ENCODE measurements around the gene MARCO.

The MARCO gene

GRCh38 chr2:118902266-118903028 lies 39.5 kb upstream of the MARCO start:
- TF ChIP-seq ZC3H10 (CRISPR knock-in tag; IDR thresholded peaks at IDR 0.05) (no peak), CREB5 (CRISPR knock-in tag; IDR thresholded peaks at IDR 0.05; ENCODE audit: low read depth) (no peak), OSR1 (CRISPR knock-in tag; IDR thresholded peaks at IDR 0.05) (no peak), SNAI2 (CRISPR knock-in tag; IDR thresholded peaks at IDR 0.05) (no peak)
- ATAC-seq, result no peak

- TF ChIP-seq ZNF70 (CRISPR knock-in tag; IDR thresholded peaks at IDR 0.05), result no peak
- no peak for TF ChIP-seq TCF4 (CRISPR knock-in tag; IDR thresholded peaks at IDR 0.05; ENCODE audit: borderline replicate concordance)
- no peak for ATAC-seq
Measured at GRCh38 chr2:118903029-118903351, 39.0 kb upstream of the MARCO start.

GRCh38 chr2:118903551-118904479 lies 38.2 kb upstream of the MARCO start:
- TF ChIP-seq ZFP30 (CRISPR knock-in tag; IDR thresholded peaks at IDR 0.05) (no peak), TCF4 (CRISPR knock-in tag; IDR thresholded peaks at IDR 0.05; ENCODE audit: borderline replicate concordance) (no peak), ESRRG (CRISPR knock-in tag; IDR thresholded peaks at IDR 0.05) (no peak), OSR1 (CRISPR knock-in tag; IDR thresholded peaks at IDR 0.05) (no peak), CSRNP3 (CRISPR knock-in tag; IDR thresholded peaks at IDR 0.05) (no peak), CREB5 (CRISPR knock-in tag; IDR thresholded peaks at IDR 0.05; ENCODE audit: low read depth) (no peak), ZFP3 (CRISPR knock-in tag; IDR thresholded peaks at IDR 0.05) (no peak), PATZ1 (CRISPR knock-in tag; IDR thresholded peaks at IDR 0.05; ENCODE audit: borderline replicate concordance) (no peak), POU6F1 (CRISPR knock-in tag; IDR thresholded peaks at IDR 0.05; ENCODE audit: borderline replicate concordance, low read depth) (no peak), ZNF70 (CRISPR knock-in tag; IDR thresholded peaks at IDR 0.05) (no peak), SNAI2 (CRISPR knock-in tag; IDR thresholded peaks at IDR 0.05) (no peak), ISL1 (CRISPR knock-in tag; IDR thresholded peaks at IDR 0.05) (no peak), ZNF565 (CRISPR knock-in tag; conservative IDR thresholded peaks at IDR 0.05; ENCODE audit: low read depth) (no peak), ARNTL (CRISPR knock-in tag; IDR thresholded peaks at IDR 0.05; ENCODE audit: borderline replicate concordance, low read depth) (no peak), TOX (CRISPR knock-in tag; IDR thresholded peaks at IDR 0.05; ENCODE audit: borderline replicate concordance) (no peak)
- no peak for ATAC-seq

- ATAC-seq, result no peak
- TF ChIP-seq ISL1 (CRISPR knock-in tag; IDR thresholded peaks at IDR 0.05) (no peak), TSHZ2 (CRISPR knock-in tag; IDR thresholded peaks at IDR 0.05) (no peak), OSR1 (CRISPR knock-in tag; IDR thresholded peaks at IDR 0.05) (no peak), CREB5 (CRISPR knock-in tag; IDR thresholded peaks at IDR 0.05; ENCODE audit: low read depth) (no peak), ZFP3 (CRISPR knock-in tag; IDR thresholded peaks at IDR 0.05) (no peak), BACH2 (CRISPR knock-in tag; IDR thresholded peaks at IDR 0.05; ENCODE audit: borderline replicate concordance) (no peak), PATZ1 (CRISPR knock-in tag; IDR thresholded peaks at IDR 0.05; ENCODE audit: borderline replicate concordance) (no peak), ZFP30 (CRISPR knock-in tag; IDR thresholded peaks at IDR 0.05) (no peak)
Measured at GRCh38 chr2:118905206-118905605, 36.8 kb upstream of the MARCO start.

Measured in SK-N-SH treated with all-trans-retinoic acid at 6 μM for 48 hours (cell line).